ENCODE measurements around the gene SIAH2. TPM values are rescaled to one million over a fixed set of nuclear protein-coding genes. Genes with fewer than 3 reads are reported as not detected.
"Not testable (repeated sequence)": the region's sequence is repeated elsewhere in the genome, so short reads cannot be mapped to it uniquely, and the experiment has no call there.

Gene SIAH2
- total and polyA plus RNA-seq, 2 experiments from 2014 or later = 6.3 to 28.8 TPM

- peaks cover 15% of the 10 kb centered on the region for H3K4me1 Mint-ChIP-seq
- not testable (repeated sequence) for H3K36me3 ChIP-seq (ENCODE audit: insufficient read depth); H3K4me2 ChIP-seq; H3K36me3 Mint-ChIP-seq (ENCODE audit: low read depth); H3K27ac ChIP-seq (ENCODE audit: low read depth); H3K9me2 ChIP-seq (ENCODE audit: insufficient read depth); DNase-seq (ENCODE audit: low spot score); H3K4me3 ChIP-seq; H3K4me3 Mint-ChIP-seq; H3K27me3 Mint-ChIP-seq (ENCODE audit: insufficient read depth, low read depth, poor library complexity); H3K9me3 Mint-ChIP-seq; H3K27ac Mint-ChIP-seq; H4K20me1 ChIP-seq (replicated peaks; ENCODE audit: insufficient read depth); H3F3A ChIP-seq (replicated peaks; ENCODE audit: low read depth); H2AFZ ChIP-seq; ATAC-seq; H3K79me2 ChIP-seq (replicated peaks; ENCODE audit: insufficient read depth); H3K27me3 ChIP-seq (ENCODE audit: insufficient read depth)
- H3K4me1 ChIP-seq (ENCODE audit: insufficient read depth) = peaks cover 22% of the 10 kb centered on the region
Measured at GRCh38 chr3:150796527-150796926, 33.6 kb upstream of the SIAH2 start.

- H3K27me3 Mint-ChIP-seq (ENCODE audit: insufficient read depth, low read depth, poor library complexity) = peaks cover 5% of the 10 kb centered on the region
- no peak for DNase-seq (ENCODE audit: low spot score)
- H3K36me3 Mint-ChIP-seq (ENCODE audit: low read depth) = no peaks in the 10 kb centered on the region
- no peak overlapping the region; the same call in 1 of the 2 replicates for H3K27ac Mint-ChIP-seq
- Histone ChIP-seq H3K27ac (ENCODE audit: low read depth) (no peak overlapping the region), H3K36me3 (ENCODE audit: insufficient read depth) (no peaks in the 10 kb centered on the region), H3K79me2 (replicated peaks; ENCODE audit: insufficient read depth) (no peaks in the 10 kb centered on the region), H3K4me2 (no peak overlapping the region), H3K4me3 (no peak overlapping the region), H4K20me1 (replicated peaks; ENCODE audit: insufficient read depth) (no peaks in the 10 kb centered on the region), H2AFZ (peak overlapping the region; percentile 79; the same call in 1 of the 2 replicates), H3K9me2 (ENCODE audit: insufficient read depth) (no peaks in the 10 kb centered on the region), H3K4me1 (ENCODE audit: insufficient read depth) (peaks cover 11% of the 10 kb centered on the region), H3K27me3 (ENCODE audit: insufficient read depth) (no peaks in the 10 kb centered on the region), H3F3A (replicated peaks; ENCODE audit: low read depth) (no peaks in the 10 kb centered on the region)
- H3K4me1 Mint-ChIP-seq = peaks cover 8% of the 10 kb centered on the region; the same call in 2 of the 3 replicates
- peak in 1 of 2 experiments; percentile 25; a peak in 1 of 4 replicates for TF ChIP-seq CTCF (conservative IDR thresholded peaks at IDR 0.05; ENCODE audit: low read depth in 2 of 2)
- no peak for TF ChIP-seq REST (IDR thresholded peaks at IDR 0.05; ENCODE audit: unreplicated experiment)
- H3K4me3 Mint-ChIP-seq = no peak overlapping the region
- no peaks in the 10 kb centered on the region for H3K9me3 Mint-ChIP-seq
- no peak for ATAC-seq
Measured at GRCh38 chr3:150793641-150794040, 30.7 kb upstream of the SIAH2 start.

GRCh38 chr3:150790629-150791028 lies 27.7 kb upstream of the SIAH2 start:
- DNase-seq (ENCODE audit: low spot score) (no peak), ATAC-seq (no peak)
- no peaks in the 10 kb centered on the region for H3K9me2 ChIP-seq (ENCODE audit: insufficient read depth)
- H3K27me3 Mint-ChIP-seq (ENCODE audit: insufficient read depth, low read depth, poor library complexity) = peaks cover 9% of the 10 kb centered on the region
- H3K36me3 ChIP-seq (ENCODE audit: insufficient read depth) = no peaks in the 10 kb centered on the region
- no peaks in the 10 kb centered on the region for H3K79me2 ChIP-seq (replicated peaks; ENCODE audit: insufficient read depth)
- peaks cover 5% of the 10 kb centered on the region; the same call in 1 of the 3 replicates for H3K9me3 Mint-ChIP-seq
- no peak overlapping the region for H3K4me3 Mint-ChIP-seq
- no peak overlapping the region for H3K27ac Mint-ChIP-seq
- H2AFZ ChIP-seq = no peak overlapping the region
- no peaks in the 10 kb centered on the region; the same call in 2 of the 3 replicates for H3K4me1 Mint-ChIP-seq
- H3K27ac ChIP-seq (ENCODE audit: low read depth) = no peak overlapping the region
- no peaks in the 10 kb centered on the region for H3K27me3 ChIP-seq (ENCODE audit: insufficient read depth)
- no peaks in the 10 kb centered on the region for H3K36me3 Mint-ChIP-seq (ENCODE audit: low read depth)
- H3K4me3 ChIP-seq = no peak overlapping the region
- no peaks in the 10 kb centered on the region for H4K20me1 ChIP-seq (replicated peaks; ENCODE audit: insufficient read depth)
- no peak overlapping the region for H3K4me2 ChIP-seq
- no peaks in the 10 kb centered on the region for H3K4me1 ChIP-seq (ENCODE audit: insufficient read depth)
- H3F3A ChIP-seq (replicated peaks; ENCODE audit: low read depth) = no peaks in the 10 kb centered on the region
- TF ChIP-seq NANOG (IDR thresholded peaks at IDR 0.05; ENCODE audit: borderline replicate concordance) = no peak
- no peak for TF ChIP-seq ETS1 (IDR thresholded peaks at IDR 0.05)
- TF ChIP-seq EZH2 (IDR thresholded peaks at IDR 0.05; ENCODE audit: low read depth, unreplicated experiment) = no peak
- no peak for TF ChIP-seq JUNB (IDR thresholded peaks at IDR 0.05; ENCODE audit: unreplicated experiment)
- TF ChIP-seq CTCF (conservative IDR thresholded peaks at IDR 0.05; ENCODE audit: low read depth in 2 of 2) = peak in 1 of 2 experiments; percentile 17; a peak in 1 of 4 replicates
